Activated T-cell treated with anti-CD3 and anti-CD28 coated beads, Interleukin-2, amount 50 U/mL, for 24 hours (primary cell): ENCODE data around the gene PACS2.
A peak's percentile ranks its signal among the peaks of the same experiment; 100 is the strongest.

ENCODE experiments used
- DNase-seq: peaks from one replicate; pipeline ENCODE4 v3.0.0-alpha.2; 2020
- H3K27ac Mint-ChIP-seq: 2 replicates; pipeline ENCODE4 v1.8.0; 2020; ENCODE audit warnings: mild to moderate bottlenecking, mixed read lengths
- H3K27me3 Mint-ChIP-seq: 2 replicates; pipeline ENCODE4 v1.8.0; 2020; ENCODE audit warnings: mixed read lengths
- H3K36me3 Mint-ChIP-seq: 2 replicates; pipeline ENCODE4 v1.8.0; 2020; ENCODE audit warnings: low read depth, mixed read lengths
- H3K4me1 Mint-ChIP-seq: 2 replicates; pipeline ENCODE4 v1.8.0; 2020; ENCODE audit warnings: low read depth, mixed read lengths
- H3K4me3 Mint-ChIP-seq: 2 replicates; pipeline ENCODE4 v1.8.0; 2020; ENCODE audit warnings: mild to moderate bottlenecking, moderate library complexity, mixed read lengths
- H3K9me3 Mint-ChIP-seq: 2 replicates; pipeline ENCODE4 v1.8.0; 2020; ENCODE audit warnings: mixed read lengths

Gene PACS2

DNA sequence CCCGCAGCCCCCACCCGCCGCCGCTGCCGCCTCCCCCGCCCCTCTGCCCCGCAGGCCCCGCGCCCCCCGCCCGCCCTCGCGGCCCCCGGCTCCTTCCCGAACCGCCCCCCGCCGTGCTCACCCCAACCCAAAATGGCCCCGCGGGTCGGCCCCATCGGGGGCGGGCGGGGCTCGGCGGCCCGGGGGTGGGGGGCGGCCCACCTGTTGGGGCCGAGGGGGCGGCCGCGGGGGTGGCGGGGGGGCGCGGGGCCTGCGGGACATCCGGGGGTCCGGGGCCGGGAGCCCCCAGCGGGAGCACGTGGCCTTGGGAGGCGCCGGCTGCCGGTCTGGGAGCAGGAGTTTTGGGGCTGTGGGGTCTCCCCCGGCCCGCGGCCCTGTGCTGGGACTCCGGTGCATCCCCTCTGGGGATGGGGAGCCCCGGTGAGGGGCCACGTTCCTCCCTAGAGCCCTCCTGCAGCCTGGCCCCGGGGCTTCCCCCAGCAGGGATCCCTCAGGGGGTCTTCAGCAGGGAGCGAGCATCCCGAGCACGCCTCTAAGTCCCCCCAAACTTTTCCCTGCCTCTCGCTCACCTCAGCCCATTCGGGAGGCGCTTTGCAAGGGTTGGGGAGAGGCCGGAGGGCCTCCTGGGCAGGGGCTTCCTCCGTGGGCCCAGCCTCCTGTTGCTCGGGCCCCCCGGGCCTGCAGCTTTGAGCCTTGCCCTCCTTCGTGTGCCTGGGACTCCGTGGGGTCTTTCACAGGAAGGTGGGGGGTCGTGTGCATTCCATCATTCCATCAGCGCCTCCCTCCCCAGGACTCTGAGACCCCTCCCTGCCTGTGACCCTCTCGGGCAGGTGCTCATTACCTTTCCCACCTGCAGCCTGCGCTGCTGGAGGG lies 105.8 kb downstream of the PACS2 start:
- no peak for DNase-seq
- no peaks in the 10 kb centered on the region for H3K9me3 Mint-ChIP-seq
- peaks cover 34% of the 10 kb centered on the region for H3K4me1 Mint-ChIP-seq
- H3K27me3 Mint-ChIP-seq, result no peaks in the 10 kb centered on the region
- H3K36me3 Mint-ChIP-seq, result peaks cover 45% of the 10 kb centered on the region
- peak overlapping the region; percentile 94 for H3K27ac Mint-ChIP-seq
- peak overlapping the region; percentile 92 for H3K4me3 Mint-ChIP-seq

DNA sequence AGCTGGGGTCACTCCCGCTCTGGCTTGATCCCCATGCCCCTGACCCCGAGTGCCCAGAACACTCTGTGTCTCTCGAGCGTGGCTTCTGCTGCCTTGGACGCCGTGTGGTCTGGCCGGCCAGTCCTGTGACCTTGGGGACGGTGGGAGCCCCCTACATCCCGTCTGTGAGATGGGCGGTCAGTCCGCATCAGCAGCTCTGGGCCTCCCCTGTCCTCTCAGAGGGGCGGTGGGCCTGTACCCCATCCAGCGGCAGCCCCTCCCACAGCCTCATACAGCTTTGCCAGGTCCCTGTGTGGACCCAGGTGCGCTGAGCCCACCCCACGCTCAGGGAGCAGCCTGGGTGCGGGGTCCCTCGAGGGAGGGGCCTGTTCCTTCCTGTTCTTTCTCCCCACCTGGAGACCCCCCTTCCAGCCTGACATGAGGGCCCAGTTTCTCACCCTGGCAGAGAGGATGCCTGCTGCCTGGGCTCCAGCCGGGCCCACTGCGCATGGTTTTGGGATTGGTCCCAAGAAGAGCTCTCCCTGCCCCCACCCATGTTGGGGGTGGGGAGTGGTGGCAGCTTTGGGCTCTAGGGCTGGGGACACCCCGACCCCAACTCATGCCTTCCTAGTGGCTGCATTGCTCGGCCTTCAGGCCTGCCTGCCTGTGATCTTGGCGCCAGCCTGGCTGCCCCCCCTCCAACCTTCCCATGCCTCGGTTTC lies 106.6 kb downstream of the PACS2 start:
- Mint-ChIP-seq H3K9me3 (no peaks in the 10 kb centered on the region), H3K4me3 (peak overlapping the region; percentile 92), H3K27ac (peak overlapping the region; percentile 94), H3K4me1 (peaks cover 33% of the 10 kb centered on the region), H3K36me3 (peaks cover 51% of the 10 kb centered on the region), H3K27me3 (no peaks in the 10 kb centered on the region)
- DNase-seq, result no peak

GRCh38 chr14:105421723-105422615 lies 107.4 kb downstream of the PACS2 start:
- no peaks in the 10 kb centered on the region for H3K9me3 Mint-ChIP-seq
- H3K36me3 Mint-ChIP-seq, result peaks cover 59% of the 10 kb centered on the region
- peaks cover 37% of the 10 kb centered on the region for H3K4me1 Mint-ChIP-seq
- no peaks in the 10 kb centered on the region for H3K27me3 Mint-ChIP-seq
- no peak for DNase-seq
- H3K4me3 Mint-ChIP-seq, result peak overlapping the region; percentile 92
- peak overlapping the region; percentile 94 for H3K27ac Mint-ChIP-seq

GRCh38 chr14:105422695-105423487 lies 108.3 kb downstream of the PACS2 start:
- peaks cover 69% of the 10 kb centered on the region for H3K36me3 Mint-ChIP-seq
- no peaks in the 10 kb centered on the region for H3K27me3 Mint-ChIP-seq
- peak overlapping the region; percentile 92 for H3K4me3 Mint-ChIP-seq
- peaks cover 43% of the 10 kb centered on the region for H3K4me1 Mint-ChIP-seq
- no peaks in the 10 kb centered on the region for H3K9me3 Mint-ChIP-seq
- DNase-seq, result no peak
- H3K27ac Mint-ChIP-seq, result peak overlapping the region; percentile 64

GRCh38 chr14:105423488-105424195 lies 109.1 kb downstream of the PACS2 start:
- no peak for DNase-seq
- Mint-ChIP-seq H3K4me1 (peaks cover 44% of the 10 kb centered on the region), H3K27ac (peak overlapping the region; percentile 53), H3K27me3 (no peaks in the 10 kb centered on the region), H3K4me3 (peak overlapping the region; percentile 20), H3K9me3 (no peaks in the 10 kb centered on the region), H3K36me3 (peaks cover 76% of the 10 kb centered on the region)

GRCh38 chr14:105424861-105425260 lies 110.3 kb downstream of the PACS2 start:
- peaks cover 39% of the 10 kb centered on the region for H3K4me1 Mint-ChIP-seq
- no peaks in the 10 kb centered on the region for H3K27me3 Mint-ChIP-seq
- no peaks in the 10 kb centered on the region for H3K9me3 Mint-ChIP-seq
- H3K4me3 Mint-ChIP-seq, result no peak overlapping the region
- H3K36me3 Mint-ChIP-seq, result peaks cover 88% of the 10 kb centered on the region
- DNase-seq, result no peak
- no peak overlapping the region for H3K27ac Mint-ChIP-seq

DNA sequence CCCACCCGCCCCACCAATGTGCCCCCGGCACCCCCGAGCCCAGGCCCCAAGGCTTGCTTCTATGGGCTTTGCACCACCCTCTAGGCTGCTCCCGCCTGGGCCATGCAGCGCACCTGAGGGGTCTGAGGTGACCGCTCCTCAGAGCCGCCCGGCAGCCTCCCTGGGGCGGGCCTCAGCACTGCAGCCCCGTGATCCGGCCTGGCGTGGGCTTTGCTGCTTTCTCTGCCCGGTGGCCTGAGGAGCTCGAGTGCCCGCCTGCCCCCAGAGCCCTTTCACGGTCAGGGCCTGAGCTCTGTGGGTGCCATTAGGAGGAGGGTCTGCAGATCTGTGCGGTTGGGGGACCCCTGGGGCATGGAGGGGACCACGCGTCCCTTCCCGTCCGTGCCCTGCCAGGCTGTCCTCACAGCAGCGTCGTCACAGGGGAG lies 111.3 kb downstream of the PACS2 start:
- peaks cover 43% of the 10 kb centered on the region for H3K4me1 Mint-ChIP-seq
- no peak overlapping the region for H3K4me3 Mint-ChIP-seq
- H3K36me3 Mint-ChIP-seq, result peaks cover 95% of the 10 kb centered on the region
- DNase-seq, result no peak
- no peaks in the 10 kb centered on the region for H3K27me3 Mint-ChIP-seq
- H3K9me3 Mint-ChIP-seq, result no peaks in the 10 kb centered on the region
- no peak overlapping the region for H3K27ac Mint-ChIP-seq

DNA sequence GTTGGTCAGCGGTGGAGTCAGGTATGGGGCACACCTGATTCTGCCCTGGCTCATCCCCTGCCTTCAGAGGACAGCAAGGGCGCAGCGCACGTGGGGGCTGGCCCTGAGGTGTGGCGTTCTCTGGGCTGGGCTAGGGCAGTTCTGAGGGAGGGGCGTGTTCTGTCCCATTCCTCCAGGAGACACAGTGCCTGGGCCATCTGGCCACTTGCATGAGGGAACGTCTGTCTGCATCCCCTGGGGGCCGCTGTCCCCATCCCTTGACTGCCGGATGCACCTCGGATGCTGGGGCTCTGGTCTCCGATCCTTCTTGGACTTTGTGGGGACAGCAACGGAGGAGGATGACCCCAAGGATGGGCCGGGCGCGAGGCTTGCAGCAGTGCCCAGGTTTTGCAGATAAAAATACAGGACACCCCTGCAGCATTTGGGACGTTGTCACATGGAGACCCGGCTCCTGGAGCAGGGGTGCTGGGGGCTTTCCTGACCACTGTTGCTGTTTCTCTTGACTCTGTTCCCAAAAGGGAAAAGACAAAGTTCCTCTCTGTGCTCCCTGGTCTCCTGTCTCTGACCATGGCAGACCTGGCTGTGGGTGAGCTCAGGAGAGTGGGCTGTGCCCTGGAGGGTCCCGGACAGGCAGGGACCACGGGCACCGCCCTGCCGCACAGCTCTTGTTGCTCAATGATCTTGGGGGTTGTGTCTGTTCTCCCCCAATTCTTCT lies 112.0 kb downstream of the PACS2 start:
- DNase-seq, result no peak
- Mint-ChIP-seq H3K4me1 (peaks cover 40% of the 10 kb centered on the region), H3K4me3 (no peak overlapping the region), H3K9me3 (no peaks in the 10 kb centered on the region), H3K27ac (no peak overlapping the region), H3K27me3 (no peaks in the 10 kb centered on the region), H3K36me3 (peaks cover 94% of the 10 kb centered on the region)

DNA sequence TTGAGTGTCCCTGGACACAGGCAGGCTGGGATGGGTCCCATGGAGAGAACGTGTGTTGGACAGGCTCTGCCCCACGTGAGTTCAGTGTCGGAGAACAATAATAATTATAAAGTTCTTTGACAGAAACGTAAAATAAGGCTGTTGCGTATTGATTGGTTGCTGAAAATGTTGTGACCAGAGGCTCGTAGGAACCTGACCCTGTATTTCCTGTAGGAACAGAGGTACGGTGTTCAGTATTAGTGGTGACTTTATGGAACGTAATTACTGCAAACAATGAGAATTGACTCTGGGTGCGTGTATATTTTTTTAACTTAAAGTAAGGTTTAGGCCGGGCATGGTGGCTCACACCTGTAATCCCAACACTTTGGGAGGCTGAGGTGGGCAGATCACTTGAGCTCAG lies 112.9 kb downstream of the PACS2 start:
- peak overlapping the region; percentile 22 for H3K27ac Mint-ChIP-seq
- no peak overlapping the region for H3K4me3 Mint-ChIP-seq
- H3K36me3 Mint-ChIP-seq, result peaks cover 90% of the 10 kb centered on the region
- peaks cover 33% of the 10 kb centered on the region for H3K4me1 Mint-ChIP-seq
- H3K27me3 Mint-ChIP-seq, result no peaks in the 10 kb centered on the region
- no peaks in the 10 kb centered on the region for H3K9me3 Mint-ChIP-seq
- no peak for DNase-seq

DNA sequence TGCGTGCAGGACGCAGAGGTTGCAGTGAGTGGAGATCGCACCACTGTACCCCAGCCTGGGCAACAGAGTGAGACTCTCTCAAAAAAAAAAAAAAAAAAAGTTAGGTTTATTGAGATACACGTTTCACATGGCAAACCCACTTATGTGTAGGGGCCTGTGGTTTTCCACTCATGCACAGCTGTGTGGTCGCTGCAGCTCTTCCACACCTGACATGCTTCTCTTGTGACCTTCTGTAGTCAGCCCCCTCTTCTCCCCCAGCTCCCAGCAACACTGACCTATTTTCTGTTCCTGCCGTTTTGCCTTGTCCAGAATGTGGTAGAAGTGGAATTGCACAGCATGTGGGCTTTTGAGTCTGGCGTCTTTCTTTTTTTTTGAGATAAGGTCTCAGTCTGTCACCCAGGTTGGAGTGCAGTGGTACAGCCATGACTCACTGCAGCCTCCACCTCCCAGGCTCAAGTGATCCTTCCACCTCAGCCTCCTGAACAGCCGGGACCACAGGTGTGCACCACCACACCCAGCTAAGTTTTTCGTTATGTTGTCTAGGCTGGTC lies 113.5 kb downstream of the PACS2 start:
- no peaks in the 10 kb centered on the region for H3K9me3 Mint-ChIP-seq
- no peak overlapping the region for H3K27ac Mint-ChIP-seq
- no peak for DNase-seq
- peaks cover 88% of the 10 kb centered on the region for H3K36me3 Mint-ChIP-seq
- H3K27me3 Mint-ChIP-seq, result no peaks in the 10 kb centered on the region
- H3K4me1 Mint-ChIP-seq, result peaks cover 27% of the 10 kb centered on the region
- H3K4me3 Mint-ChIP-seq, result no peak overlapping the region

DNA sequence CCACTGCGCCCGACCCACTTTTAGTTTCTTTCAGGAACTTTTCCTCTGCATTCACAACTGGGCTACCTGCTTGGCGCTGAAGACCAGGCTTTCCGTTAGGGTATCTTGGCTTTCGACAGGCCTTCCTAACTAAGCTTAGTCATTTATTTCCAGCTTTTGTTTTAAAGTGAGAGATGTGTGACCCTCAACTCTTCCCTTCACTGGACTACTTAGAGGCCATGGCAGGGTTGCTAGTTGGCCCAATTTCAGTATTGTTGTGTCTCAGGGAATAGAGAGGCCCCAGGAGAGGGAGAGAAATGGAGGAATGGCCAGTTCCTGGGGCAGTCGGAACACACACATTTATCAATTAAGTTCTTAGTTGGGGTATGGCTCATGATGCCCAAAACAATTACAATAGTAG lies 115.5 kb downstream of the PACS2 start:
- no peak for DNase-seq
- peaks cover 80% of the 10 kb centered on the region for H3K36me3 Mint-ChIP-seq
- H3K9me3 Mint-ChIP-seq, result no peaks in the 10 kb centered on the region
- H3K27me3 Mint-ChIP-seq, result no peaks in the 10 kb centered on the region
- H3K4me3 Mint-ChIP-seq, result no peak overlapping the region
- no peak overlapping the region for H3K27ac Mint-ChIP-seq
- H3K4me1 Mint-ChIP-seq, result peaks cover 29% of the 10 kb centered on the region

DNA sequence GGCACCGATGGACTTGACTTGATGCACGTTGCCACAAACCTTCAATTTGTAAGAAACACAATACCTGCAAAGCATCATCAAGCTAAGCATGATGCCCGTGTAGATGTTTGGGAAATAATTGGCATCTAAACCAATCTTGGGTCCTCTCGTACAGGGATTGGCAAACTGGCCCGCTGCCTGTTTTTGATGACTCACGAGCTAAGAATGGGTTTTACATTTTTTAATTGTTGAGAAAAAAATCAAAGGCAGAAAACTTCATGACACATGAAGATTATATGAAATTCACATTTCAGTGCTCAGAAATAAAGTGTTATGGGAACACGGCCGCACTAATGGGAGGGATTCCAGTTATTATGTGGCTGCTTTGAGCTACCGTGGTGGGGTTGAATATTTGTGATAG lies 116.0 kb downstream of the PACS2 start:
- no peak overlapping the region for H3K4me3 Mint-ChIP-seq
- no peak overlapping the region for H3K27ac Mint-ChIP-seq
- H3K36me3 Mint-ChIP-seq, result peaks cover 77% of the 10 kb centered on the region
- no peak for DNase-seq
- H3K9me3 Mint-ChIP-seq, result no peaks in the 10 kb centered on the region
- no peaks in the 10 kb centered on the region for H3K27me3 Mint-ChIP-seq
- H3K4me1 Mint-ChIP-seq, result peaks cover 31% of the 10 kb centered on the region

- Mint-ChIP-seq H3K27me3 (no peaks in the 10 kb centered on the region), H3K4me1 (peaks cover 33% of the 10 kb centered on the region), H3K36me3 (peaks cover 77% of the 10 kb centered on the region), H3K27ac (no peak overlapping the region), H3K4me3 (no peak overlapping the region), H3K9me3 (no peaks in the 10 kb centered on the region)
- DNase-seq, result no peak
Measured at GRCh38 chr14:105431256-105431655, 116.7 kb downstream of the PACS2 start.
